WERI-Rb-1 (cell line): ENCODE data around the gene ZNRF1.

Experiments used
- DNase-seq: peaks from one replicate; pipeline ENCODE4 v3.0.0-alpha.2; 2020
- H3K27ac ChIP-seq: fragments of 250-450 bp; sonication (Bioruptor Pico); 2 replicates; pipeline ENCODE4 v1.5.1; 2020; ENCODE audit warnings: mild to moderate bottlenecking, moderate library complexity
- H3K27me3 ChIP-seq: fragments of 250-450 bp; sonication (Bioruptor Pico); 2 replicates; pipeline ENCODE4 v1.5.1; 2021; ENCODE audit warnings: mild to moderate bottlenecking, low read depth, moderate library complexity; ENCODE audit not compliant: insufficient read depth, severe bottlenecking
- H3K36me3 ChIP-seq: fragments of 250-450 bp; sonication (Bioruptor Pico); 2 replicates; pipeline ENCODE4 v1.5.1; 2020; ENCODE audit warnings: mild to moderate bottlenecking, moderate library complexity
- H3K4me3 ChIP-seq: 2 replicates; pipeline ENCODE4 v1.5.1; 2011; ENCODE audit warnings: low read depth, mild to moderate bottlenecking, control low read depth, low read length
- H3K9me3 ChIP-seq: fragments of 250-450 bp; sonication (Bioruptor Pico); 2 replicates; pipeline ENCODE4 v1.5.1; 2021; ENCODE audit warnings: mild to moderate bottlenecking, moderate library complexity; ENCODE audit not compliant: severe bottlenecking
- CTCF ChIP-seq: IDR thresholded peaks from 2 replicates; pipeline ENCODE4 v1.5.1; 2011; ENCODE audit warnings: low read depth, mild to moderate bottlenecking, control low read depth, inconsistent platforms, low read length

Gene ZNRF1

GRCh38 chr16:75032655-75033054 lies 33.8 kb downstream of the ZNRF1 start:
- Histone ChIP-seq H3K36me3 (no peaks in the 10 kb centered on the region; the same call in 1 of the 2 replicates), H3K27me3 (no peaks in the 10 kb centered on the region), H3K27ac (no peak overlapping the region), H3K9me3 (no peaks in the 10 kb centered on the region), H3K4me3 (no peak overlapping the region)
- TF ChIP-seq CTCF = no peak
- DNase-seq = no peak

DNA sequence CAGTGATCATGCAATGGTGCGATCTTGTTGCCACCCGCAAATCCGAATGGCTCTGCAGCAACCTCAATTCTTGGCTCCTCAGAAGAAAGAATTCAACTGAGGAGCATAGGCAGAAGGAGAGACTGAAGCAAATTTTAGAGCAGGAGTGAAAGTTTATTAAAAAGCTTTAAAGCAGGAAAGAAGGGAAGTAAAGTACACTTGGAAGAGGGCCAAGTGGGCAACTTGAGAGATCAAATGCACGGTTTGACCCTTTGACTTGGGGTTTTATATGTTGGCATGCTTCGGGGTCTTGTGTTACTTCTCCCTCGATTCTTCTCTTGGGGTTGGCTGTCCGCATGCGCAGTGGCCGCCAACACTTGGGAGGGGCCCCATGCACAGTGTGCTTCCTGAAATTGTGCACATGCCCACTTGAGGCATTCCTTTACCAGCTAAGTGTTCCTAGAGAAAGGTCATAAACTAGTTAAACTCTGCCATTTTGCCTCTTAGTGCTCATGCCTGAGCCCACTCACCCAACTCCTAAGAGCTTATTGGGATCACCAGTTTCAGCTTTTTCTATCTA lies 36.7 kb downstream of the ZNRF1 start:
- Histone ChIP-seq H3K27ac (no peak overlapping the region), H3K9me3 (no peaks in the 10 kb centered on the region), H3K36me3 (peaks cover 4% of the 10 kb centered on the region), H3K27me3 (no peaks in the 10 kb centered on the region), H3K4me3 (no peak overlapping the region)
- no peak for TF ChIP-seq CTCF
- no peak for DNase-seq

DNA sequence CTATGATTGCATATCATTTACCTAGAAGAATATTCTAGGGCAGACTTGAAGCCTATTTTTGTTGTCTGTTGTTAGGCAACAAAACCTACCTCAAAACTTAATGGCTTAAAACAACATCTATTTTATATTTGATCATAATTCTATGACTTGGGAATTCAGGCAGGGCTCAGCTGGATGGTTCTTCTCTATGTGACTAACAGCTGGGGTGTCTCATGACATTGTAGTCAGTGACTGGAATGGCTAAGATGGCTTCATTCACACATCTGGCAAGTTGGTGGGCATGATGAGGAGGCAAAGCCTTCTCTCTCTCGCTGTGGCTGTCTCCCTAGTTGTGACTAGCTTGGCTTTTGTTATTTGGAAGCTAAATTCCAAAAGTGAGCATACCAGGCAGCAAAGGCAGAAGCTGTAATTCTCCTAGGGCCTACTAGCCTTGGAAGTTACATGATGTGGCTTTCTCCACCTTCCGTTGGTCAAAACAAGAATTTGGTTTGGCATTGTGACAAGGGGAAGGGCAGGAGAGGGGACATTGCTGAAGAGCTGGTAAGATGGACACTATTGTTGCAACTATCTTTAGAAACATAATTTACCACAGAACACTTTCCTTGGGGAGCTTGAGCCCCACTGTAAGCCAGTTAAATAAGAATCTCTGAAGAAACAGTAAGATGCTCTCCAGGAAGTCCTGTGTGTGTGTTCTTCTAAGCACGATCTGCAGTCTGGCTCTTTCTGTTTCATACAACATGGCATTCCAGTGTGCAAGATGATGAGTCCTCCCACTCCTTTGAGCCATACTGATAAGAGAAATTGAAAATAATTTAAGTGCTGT lies 39.4 kb downstream of the ZNRF1 start:
- Histone ChIP-seq H3K27me3 (no peaks in the 10 kb centered on the region), H3K36me3 (peaks cover 4% of the 10 kb centered on the region), H3K9me3 (no peaks in the 10 kb centered on the region), H3K27ac (no peak overlapping the region), H3K4me3 (no peak overlapping the region)
- no peak for DNase-seq
- no peak for TF ChIP-seq CTCF

- H3K27ac ChIP-seq = no peak overlapping the region
- H3K4me3 ChIP-seq = no peak overlapping the region
- no peaks in the 10 kb centered on the region for H3K27me3 ChIP-seq
- no peak for TF ChIP-seq CTCF
- H3K36me3 ChIP-seq = peaks cover 4% of the 10 kb centered on the region
- DNase-seq = no peak
- no peaks in the 10 kb centered on the region for H3K9me3 ChIP-seq
These were observed 41.1 kb downstream of the ZNRF1 start for GRCh38 chr16:75039941-75040340.

DNA sequence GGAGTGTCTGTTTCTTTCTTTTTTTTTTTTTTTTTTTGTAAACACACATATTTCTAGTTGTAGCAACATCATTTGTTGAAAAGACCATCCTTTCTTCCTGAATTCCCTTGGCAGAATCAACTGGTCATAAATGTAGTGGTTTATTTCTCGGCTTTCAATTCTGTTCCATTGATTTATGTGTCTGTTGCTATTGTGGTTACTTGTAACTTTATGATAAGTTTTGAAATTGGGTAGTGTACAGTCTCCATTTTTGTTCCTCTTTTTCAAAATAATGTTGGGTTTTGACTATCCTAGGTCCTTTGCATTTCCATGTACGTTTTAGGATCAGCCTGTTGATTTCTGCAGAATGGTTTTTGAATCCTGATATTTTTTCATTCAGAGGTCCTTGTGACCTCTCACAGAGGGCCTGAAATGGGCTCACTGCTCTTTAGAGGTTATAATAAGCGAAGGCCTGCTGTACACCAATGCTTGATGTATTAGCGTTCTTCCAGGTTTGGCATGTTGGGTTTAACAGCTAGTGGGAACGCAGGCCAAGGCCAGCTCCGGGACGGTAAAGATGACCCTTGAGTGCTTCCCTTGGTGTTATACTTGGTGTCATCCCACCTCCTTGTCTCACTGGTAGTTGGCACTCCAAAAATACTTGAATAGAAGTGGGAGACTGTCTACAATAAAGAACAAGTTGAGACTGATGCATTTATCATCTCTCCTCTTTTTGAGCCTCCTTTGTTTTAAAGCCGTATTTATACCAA lies 43.8 kb downstream of the ZNRF1 start:
- H3K9me3 ChIP-seq = no peaks in the 10 kb centered on the region
- H3K27ac ChIP-seq = no peak overlapping the region
- no peaks in the 10 kb centered on the region for H3K27me3 ChIP-seq
- TF ChIP-seq CTCF = no peak
- peaks cover 4% of the 10 kb centered on the region for H3K36me3 ChIP-seq
- DNase-seq = no peak
- no peak overlapping the region for H3K4me3 ChIP-seq
